H9 (cell line): ENCODE measurements around the gene MVD. TPM values are rescaled to one million over a fixed set of nuclear protein-coding genes. Genes with fewer than 3 reads are reported as not detected.

Experiments
- DNase-seq: peaks from one replicate; pipeline ENCODE4 v3.0.0-alpha.2; 2017
- H2AFZ ChIP-seq: one replicate; pipeline ENCODE4 v1.6.1; 2013; ENCODE audit warnings: mild to moderate bottlenecking, low read length, control low read depth, moderate library complexity
- H2AK5ac ChIP-seq: 2 replicates; pipeline ENCODE4 v1.6.1; 2013; ENCODE audit warnings: low read length, control low read depth, mixed read lengths; ENCODE audit not compliant: insufficient read length
- H2BK120ac ChIP-seq: one replicate; pipeline ENCODE4 v1.6.1; 2013; ENCODE audit warnings: low read depth, mild to moderate bottlenecking, low read length, control low read depth, inconsistent platforms; ENCODE audit not compliant: poor library complexity, severe bottlenecking
- H2BK12ac ChIP-seq: 2 replicates; pipeline ENCODE4 v1.6.1; 2013; ENCODE audit warnings: low read length, control low read depth, mixed read lengths, low read depth; ENCODE audit not compliant: insufficient read length
- H2BK15ac ChIP-seq: 2 replicates; pipeline ENCODE4 v1.6.1; 2013; ENCODE audit warnings: low read depth, low read length, control low read depth
- H2BK20ac ChIP-seq: one replicate; pipeline ENCODE4 v1.6.1; 2013; ENCODE audit warnings: low read depth, mild to moderate bottlenecking, low read length, control low read depth, inconsistent platforms; ENCODE audit not compliant: poor library complexity, severe bottlenecking
- H2BK5ac ChIP-seq: 2 replicates; pipeline ENCODE4 v1.6.1; 2013; ENCODE audit warnings: low read length, control low read depth, mixed read lengths; ENCODE audit not compliant: insufficient read length
- H3K14ac ChIP-seq: 2 replicates; pipeline ENCODE4 v1.6.1; 2013; ENCODE audit warnings: low read length, control low read depth; ENCODE audit not compliant: insufficient read depth
- H3K18ac ChIP-seq: 2 replicates; pipeline ENCODE4 v1.6.1; 2013; ENCODE audit warnings: low read depth, mild to moderate bottlenecking, mixed read lengths, low read length, control low read depth; ENCODE audit not compliant: insufficient read length
- H3K23ac ChIP-seq: 2 replicates; pipeline ENCODE4 v1.6.1; 2013; ENCODE audit warnings: low read length, control low read depth, mixed read lengths, low read depth; ENCODE audit not compliant: insufficient read length
- H3K23me2 ChIP-seq: 2 replicates; pipeline ENCODE4 v1.6.1; 2013; ENCODE audit warnings: low read depth, mild to moderate bottlenecking, mixed read lengths, low read length, control low read depth; ENCODE audit not compliant: insufficient read length, poor library complexity, severe bottlenecking
- H3K27ac ChIP-seq: 2 replicates; pipeline ENCODE4 v1.5.1; 2013; ENCODE audit warnings: low read length, control low read depth, mixed read lengths, low read depth; ENCODE audit not compliant: insufficient read length
- H3K27me3 ChIP-seq: 2 replicates; pipeline ENCODE4 v1.6.1; 2013; ENCODE audit warnings: low read length, control low read depth, inconsistent platforms; ENCODE audit not compliant: insufficient read depth
- H3K4ac ChIP-seq: 2 replicates; pipeline ENCODE4 v1.6.1; 2013; ENCODE audit warnings: low read depth, mild to moderate bottlenecking, control low read depth, inconsistent platforms, low read length, moderate library complexity
- H3K4me1 ChIP-seq: 2 replicates; pipeline ENCODE4 v1.6.1; 2013; ENCODE audit warnings: low read length, control low read depth, inconsistent platforms; ENCODE audit not compliant: insufficient read depth
- H3K4me2 ChIP-seq: 2 replicates; pipeline ENCODE4 v1.6.1; 2013; ENCODE audit warnings: low read length, control low read depth, mixed read lengths; ENCODE audit not compliant: insufficient read length, insufficient read depth
- H3K56ac ChIP-seq: 2 replicates; pipeline ENCODE4 v1.6.1; 2013; ENCODE audit warnings: low read depth, mild to moderate bottlenecking, mixed read lengths, low read length, control low read depth; ENCODE audit not compliant: insufficient read length
- H3K79me1 ChIP-seq: 2 replicates; pipeline ENCODE4 v1.6.1; 2013; ENCODE audit warnings: low read depth, mild to moderate bottlenecking, moderate library complexity, low read length, control low read depth, inconsistent platforms; ENCODE audit not compliant: insufficient read depth, poor library complexity, severe bottlenecking
- H3K79me2 ChIP-seq: 2 replicates; pipeline ENCODE4 v1.6.1; 2013; ENCODE audit warnings: low read length, control low read depth, inconsistent platforms; ENCODE audit not compliant: insufficient read depth
- H3K9ac ChIP-seq: 2 replicates; pipeline ENCODE4 v1.6.1; 2013; ENCODE audit warnings: low read length, control low read depth, mixed read lengths; ENCODE audit not compliant: insufficient read length; ENCODE audit errors: extremely low read depth
- H3K9me3 ChIP-seq: one replicate; pipeline ENCODE4 v1.6.1; 2013; ENCODE audit warnings: low read depth, low read length, inconsistent platforms; ENCODE audit not compliant: control insufficient read depth
- H3T11ph ChIP-seq: one replicate; pipeline ENCODE4 v1.6.1; 2013; ENCODE audit warnings: mild to moderate bottlenecking, low read length, control low read depth, inconsistent platforms
- H4K20me1 ChIP-seq: one replicate; pipeline ENCODE4 v1.6.1; 2013; ENCODE audit not compliant: control insufficient read depth, insufficient read length, insufficient read depth
- H4K5ac ChIP-seq: 2 replicates; pipeline ENCODE4 v1.6.1; 2013; ENCODE audit warnings: low read depth, mild to moderate bottlenecking, mixed read lengths, low read length, control low read depth; ENCODE audit not compliant: insufficient read length
- H4K8ac ChIP-seq: replicated peaks from 2 replicates; pipeline ENCODE4 v1.6.1; 2013; ENCODE audit warnings: low read length, control low read depth, mixed read lengths, low read depth; ENCODE audit not compliant: insufficient read length
- H4K91ac ChIP-seq: 2 replicates; pipeline ENCODE4 v1.6.1; 2013; ENCODE audit warnings: low read depth, mild to moderate bottlenecking, moderate library complexity, mixed read lengths, low read length, control low read depth; ENCODE audit not compliant: insufficient read length
- H3K27ac Mint-ChIP-seq, 3 experiments: 2 replicates in 2 of 3; 3 replicates in 1 of 3; pipeline ENCODE4 v1.8.0; 2020 to 2021; ENCODE audit warnings: mixed read lengths in 3 of 3, mild to moderate bottlenecking in 1 of 3, moderate library complexity in 1 of 3
- H3K27me3 Mint-ChIP-seq: 2 replicates; pipeline ENCODE4 v1.8.0; 2021; ENCODE audit warnings: low read depth, mild to moderate bottlenecking, moderate library complexity, mixed read lengths
- H3K36me3 Mint-ChIP-seq, 3 experiments: 2 replicates in 2 of 3; 3 replicates in 1 of 3; pipeline ENCODE4 v1.8.0; 2020 to 2021; ENCODE audit warnings: low read depth in 3 of 3, mixed read lengths in 3 of 3; ENCODE audit not compliant: insufficient read depth in 1 of 3
- H3K4me1 Mint-ChIP-seq, 2 experiments: 2 replicates each; pipeline ENCODE4 v1.8.0; 2020; ENCODE audit warnings: mixed read lengths in 2 of 2
- H3K4me3 Mint-ChIP-seq, 2 experiments: 2 replicates in 1 of 2; 3 replicates in 1 of 2; pipeline ENCODE4 v1.8.0; 2020 to 2021; ENCODE audit warnings: mild to moderate bottlenecking in 2 of 2, mixed read lengths in 2 of 2, moderate library complexity in 1 of 2
- H3K9me3 Mint-ChIP-seq, 2 experiments: 2 replicates in 1 of 2; 3 replicates in 1 of 2; pipeline ENCODE4 v1.8.0; 2020; ENCODE audit warnings: mild to moderate bottlenecking in 2 of 2, mixed read lengths in 2 of 2, moderate library complexity in 1 of 2
- whole genome bisulfite sequencing: extraction: QIAGEN DNeasy Blood & Tissue Kit; methylation state at CpG from one replicate; pipeline ENCODE4 v1.1.7; 2013; ENCODE audit warnings: missing lambda C conversion rate, low lambda C conversion rate, mixed read lengths; ENCODE audit not compliant: insufficient read length; ENCODE audit errors: extremely low coverage; 5-methylcytosine and 5-hydroxymethylcytosine counted together
- total RNA-seq: library from RNA; stranded (reverse); gene quantifications from 2 replicates; pipeline ENCODE4 v1.2.1, GENCODE V29; 2021
- TF ChIP-seq, protein P1 (sequence below): fragments of 200-600 bp; sonication (generic); conservative IDR thresholded peaks from 3 replicates; pipeline ENCODE4 v1.8.0; 2021; ENCODE audit warnings: antibody characterized with exemption, mild to moderate bottlenecking

Gene MVD
- total RNA-seq, 1 experiment from 2014 or later: 53.2 TPM

DNA sequence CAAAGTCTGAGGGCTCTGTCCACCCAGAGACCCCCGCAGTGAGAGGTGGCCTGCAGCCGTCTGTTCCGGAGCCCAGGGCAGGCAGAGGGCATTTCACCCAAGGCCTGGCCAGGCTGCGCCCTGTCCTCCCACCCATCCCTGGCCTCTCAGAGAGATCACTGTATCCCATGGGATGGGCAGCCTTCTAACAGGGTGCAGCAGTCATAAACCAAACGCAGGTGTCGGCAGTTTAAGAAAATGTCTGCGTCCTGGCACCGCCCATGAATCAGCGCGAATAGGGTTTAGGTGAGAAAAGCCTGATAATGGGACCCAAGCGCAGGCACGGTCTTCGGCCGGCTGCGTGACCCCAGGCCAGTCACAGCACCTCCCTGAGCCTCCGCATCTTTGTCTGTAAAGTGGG lies 17.4 kb downstream of the MVD start:
- H3K9ac ChIP-seq: no peak overlapping the region
- TF ChIP-seq, protein P1, sequence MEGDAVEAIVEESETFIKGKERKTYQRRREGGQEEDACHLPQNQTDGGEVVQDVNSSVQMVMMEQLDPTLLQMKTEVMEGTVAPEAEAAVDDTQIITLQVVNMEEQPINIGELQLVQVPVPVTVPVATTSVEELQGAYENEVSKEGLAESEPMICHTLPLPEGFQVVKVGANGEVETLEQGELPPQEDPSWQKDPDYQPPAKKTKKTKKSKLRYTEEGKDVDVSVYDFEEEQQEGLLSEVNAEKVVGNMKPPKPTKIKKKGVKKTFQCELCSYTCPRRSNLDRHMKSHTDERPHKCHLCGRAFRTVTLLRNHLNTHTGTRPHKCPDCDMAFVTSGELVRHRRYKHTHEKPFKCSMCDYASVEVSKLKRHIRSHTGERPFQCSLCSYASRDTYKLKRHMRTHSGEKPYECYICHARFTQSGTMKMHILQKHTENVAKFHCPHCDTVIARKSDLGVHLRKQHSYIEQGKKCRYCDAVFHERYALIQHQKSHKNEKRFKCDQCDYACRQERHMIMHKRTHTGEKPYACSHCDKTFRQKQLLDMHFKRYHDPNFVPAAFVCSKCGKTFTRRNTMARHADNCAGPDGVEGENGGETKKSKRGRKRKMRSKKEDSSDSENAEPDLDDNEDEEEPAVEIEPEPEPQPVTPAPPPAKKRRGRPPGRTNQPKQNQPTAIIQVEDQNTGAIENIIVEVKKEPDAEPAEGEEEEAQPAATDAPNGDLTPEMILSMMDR: no peak
- Mint-ChIP-seq H3K36me3 (peaks cover 8 to 20% (median 20%) of the 10 kb centered on the region in 3 experiments; a peak in 6 of 7 replicates), H3K9me3 (no peaks in the 10 kb centered on the region; a peak in 1 of 5 replicates), H3K4me1 (peaks cover 4 to 6% of the 10 kb centered on the region in 2 experiments), H3K27me3 (peaks cover 4% of the 10 kb centered on the region), H3K4me3 (no peak overlapping the region), H3K27ac (0 out of 7 replicates have a peak overlapping the region, but pooled peaks of 1 of the 3 experiments have one; percentile 22)
- peaks cover 6% of the 10 kb centered on the region for H3K23me2 ChIP-seq
- no peaks in the 10 kb centered on the region for H3K79me2 ChIP-seq
- H3K18ac ChIP-seq: no peak overlapping the region
- H2BK15ac ChIP-seq: no peak overlapping the region
- no peak overlapping the region for H3K27ac ChIP-seq
- no peak overlapping the region for H2BK5ac ChIP-seq
- no peak overlapping the region for H4K91ac ChIP-seq
- H2AK5ac ChIP-seq: no peak overlapping the region
- no peak overlapping the region for H3T11ph ChIP-seq
- no peak overlapping the region for H3K14ac ChIP-seq
- H4K20me1 ChIP-seq: no peaks in the 10 kb centered on the region
- no peak overlapping the region for H2BK120ac ChIP-seq
- whole genome bisulfite sequencing: no CpG with 5 or more reads among the region's 16 CpGs
- no peak overlapping the region for H3K4me2 ChIP-seq
- no peak overlapping the region for H3K4ac ChIP-seq
- H2BK12ac ChIP-seq: no peak overlapping the region
- H2BK20ac ChIP-seq: no peak overlapping the region
- no peak overlapping the region for H4K8ac ChIP-seq
- no peaks in the 10 kb centered on the region for H3K9me3 ChIP-seq
- H4K5ac ChIP-seq: no peak overlapping the region
- no peak overlapping the region for H2AFZ ChIP-seq
- H3K4me1 ChIP-seq: peaks cover under 1% of the 10 kb centered on the region; the same call in 1 of the 2 replicates
- no peaks in the 10 kb centered on the region for H3K27me3 ChIP-seq
- H3K79me1 ChIP-seq: peaks cover 3% of the 10 kb centered on the region
- no peak for DNase-seq
- H3K56ac ChIP-seq: no peak overlapping the region
- no peak overlapping the region for H3K23ac ChIP-seq
